ENCODE data around the gene UNCX. TPM values are rescaled to one million over a fixed set of nuclear protein-coding genes. Genes with fewer than 3 reads are reported as not detected.

UNCX gene
- total and polyA plus RNA-seq, 11 donors, result not detected

DNA sequence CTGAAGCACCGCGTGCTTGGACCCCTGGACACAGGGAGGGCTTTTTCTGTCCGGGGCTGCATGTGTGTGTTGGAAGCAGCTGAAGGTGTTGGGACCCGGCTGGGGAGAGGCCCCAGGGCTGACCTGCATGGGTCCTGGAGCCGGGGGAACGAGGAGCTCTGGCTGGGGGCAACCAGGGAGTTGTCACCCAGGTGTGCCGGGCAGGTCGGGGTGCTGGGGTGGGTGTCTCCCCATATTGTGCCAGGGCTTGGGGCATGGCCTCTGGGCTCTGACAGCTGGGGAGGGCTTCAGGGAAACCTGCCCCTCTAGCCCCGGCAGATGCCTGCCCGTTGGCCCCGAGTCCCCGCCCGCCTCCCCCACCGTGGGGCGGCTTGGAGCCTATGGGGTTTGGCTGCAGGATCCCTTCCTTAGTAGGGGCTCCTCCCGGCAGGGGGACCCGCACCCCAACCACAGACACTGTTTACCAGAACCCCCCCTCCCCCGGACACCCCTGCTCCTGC, 42.3 kb downstream of the UNCX start:
- Histone ChIP-seq H3K4me1 (no peaks in the 10 kb centered on the region), H3K36me3 (no peaks in the 10 kb centered on the region), H3K27ac (no peak overlapping the region), H3K4me3 (no peak overlapping the region), H3K27me3 (peaks cover 6 to 65% (median 26%) of the 10 kb centered on the region in 9 donors), H3K9me3 (peaks cover 0 to 3% (median 0%) of the 10 kb centered on the region in 12 donors)
- DNase-seq, result peak in 1 of 5 donors; percentile 37
- TF ChIP-seq, protein P1, sequence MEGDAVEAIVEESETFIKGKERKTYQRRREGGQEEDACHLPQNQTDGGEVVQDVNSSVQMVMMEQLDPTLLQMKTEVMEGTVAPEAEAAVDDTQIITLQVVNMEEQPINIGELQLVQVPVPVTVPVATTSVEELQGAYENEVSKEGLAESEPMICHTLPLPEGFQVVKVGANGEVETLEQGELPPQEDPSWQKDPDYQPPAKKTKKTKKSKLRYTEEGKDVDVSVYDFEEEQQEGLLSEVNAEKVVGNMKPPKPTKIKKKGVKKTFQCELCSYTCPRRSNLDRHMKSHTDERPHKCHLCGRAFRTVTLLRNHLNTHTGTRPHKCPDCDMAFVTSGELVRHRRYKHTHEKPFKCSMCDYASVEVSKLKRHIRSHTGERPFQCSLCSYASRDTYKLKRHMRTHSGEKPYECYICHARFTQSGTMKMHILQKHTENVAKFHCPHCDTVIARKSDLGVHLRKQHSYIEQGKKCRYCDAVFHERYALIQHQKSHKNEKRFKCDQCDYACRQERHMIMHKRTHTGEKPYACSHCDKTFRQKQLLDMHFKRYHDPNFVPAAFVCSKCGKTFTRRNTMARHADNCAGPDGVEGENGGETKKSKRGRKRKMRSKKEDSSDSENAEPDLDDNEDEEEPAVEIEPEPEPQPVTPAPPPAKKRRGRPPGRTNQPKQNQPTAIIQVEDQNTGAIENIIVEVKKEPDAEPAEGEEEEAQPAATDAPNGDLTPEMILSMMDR (IDR thresholded peaks at IDR 0.05), result no peak
- no peak for TF ChIP-seq POLR2A (IDR thresholded peaks at IDR 0.05)
- ATAC-seq, result no peak
- WGBS, 4 donors, result 74 to 76% (median 74%) methylated on average over 11 to 18 of the region's 18 CpGs
- intact Hi-C loops (cut with DNase I), result no loop called here

DNA sequence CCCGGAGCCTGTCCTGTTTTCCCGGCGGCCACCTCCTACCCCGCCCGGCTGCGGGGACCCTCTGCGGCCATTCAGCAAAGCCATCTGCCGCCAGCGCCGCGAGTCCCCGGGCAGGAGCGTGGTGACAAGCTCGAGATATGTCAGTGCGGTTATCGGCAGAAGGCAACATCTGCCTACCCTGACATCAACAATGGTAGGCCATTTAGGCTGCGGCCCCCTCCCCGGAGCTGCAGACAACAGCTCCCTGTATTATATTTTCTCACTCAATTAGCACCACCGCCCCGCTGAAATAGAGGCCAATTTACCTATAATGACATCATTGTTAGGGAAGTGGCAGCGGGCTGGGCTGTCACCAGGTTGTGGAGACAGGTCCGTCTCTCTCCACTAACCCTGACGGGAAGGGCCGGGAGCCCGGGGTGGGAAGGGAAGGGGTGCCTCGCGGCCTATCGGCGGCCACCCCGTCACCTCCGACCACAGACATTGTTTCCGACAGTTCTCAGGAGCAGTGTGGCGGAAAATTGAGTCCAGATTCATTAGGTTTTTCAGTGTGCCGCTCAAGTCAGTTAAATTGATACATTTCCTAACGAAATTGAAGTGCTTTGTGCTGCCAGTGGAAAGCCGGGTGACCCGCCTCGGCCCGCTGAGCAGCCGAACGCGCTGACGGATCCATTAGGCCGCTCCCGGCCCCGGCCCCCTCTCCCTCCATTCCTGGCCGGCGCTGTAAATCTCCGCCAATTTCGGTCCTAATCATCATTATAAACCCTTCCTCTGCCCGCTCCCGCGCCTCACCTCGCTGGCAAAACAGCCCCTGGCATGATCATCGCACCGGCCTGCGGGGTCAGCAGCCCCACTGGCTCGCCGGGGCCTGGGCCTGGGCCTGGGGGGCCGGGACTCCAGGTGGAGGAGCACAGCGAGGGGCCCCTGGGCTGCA, 43.0 kb downstream of the UNCX start:
- TF ChIP-seq, protein P1 (IDR thresholded peaks at IDR 0.05), result no peak
- TF ChIP-seq POLR2A (IDR thresholded peaks at IDR 0.05), result no peak
- intact Hi-C loops (cut with DNase I), result no loop called here
- 61 to 79% (median 64%) methylated on average over 33 to 61 of the region's 61 CpGs for WGBS, 4 donors
- Histone ChIP-seq H3K4me3 (no peak overlapping the region), H3K9me3 (peaks cover 0 to 3% (median 0%) of the 10 kb centered on the region in 12 donors), H3K36me3 (no peaks in the 10 kb centered on the region), H3K27me3 (peaks cover 6 to 58% (median 20%) of the 10 kb centered on the region in 9 donors), H3K4me1 (no peaks in the 10 kb centered on the region), H3K27ac (no peak overlapping the region)
- ATAC-seq, result no peak
- peak in 1 of 5 donors; percentile 47 for DNase-seq

DNA sequence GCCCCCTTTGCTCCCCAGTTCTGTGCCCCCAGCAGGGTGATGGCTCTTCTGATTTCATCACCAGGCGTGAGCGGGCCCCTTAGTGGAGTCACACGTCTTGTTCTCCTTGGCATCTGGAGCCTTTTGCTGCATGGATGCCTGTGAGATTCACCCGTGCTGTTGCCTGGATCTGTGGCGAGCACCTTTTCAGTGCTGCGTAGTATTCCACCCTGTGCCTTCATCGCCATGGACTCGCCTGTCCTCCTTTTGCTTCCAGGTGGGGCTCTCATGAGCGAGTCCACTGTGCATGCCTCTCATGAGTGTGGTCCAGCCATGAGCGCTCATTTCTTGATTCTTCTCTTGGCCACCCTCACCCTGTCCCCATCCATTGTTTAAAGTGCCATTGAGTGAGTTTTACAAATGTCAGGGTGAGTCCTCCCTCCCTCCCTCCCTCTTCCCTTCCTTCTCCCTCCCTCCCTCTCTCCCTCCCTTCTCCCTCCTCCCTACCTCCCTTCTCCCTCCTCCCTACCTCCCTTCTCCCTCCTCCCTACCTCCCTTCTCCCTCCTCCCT, 44.0 kb downstream of the UNCX start:
- no peak for DNase-seq
- intact Hi-C loops (cut with DNase I), result no loop called here
- WGBS, 4 donors, result 92 to 96% (median 94%) methylated on average over 10 of the region's 10 CpGs

More for the DNA sequence above, 44.0 kb downstream of the UNCX start:
- no peaks in the 10 kb centered on the region for H3K36me3 ChIP-seq
- peaks cover 0 to 3% (median 0%) of the 10 kb centered on the region in 12 donors for H3K9me3 ChIP-seq
- TF ChIP-seq, protein P1 (IDR thresholded peaks at IDR 0.05), result no peak
- no peak for TF ChIP-seq POLR2A (IDR thresholded peaks at IDR 0.05)
- no peak for ATAC-seq
- no peak overlapping the region for H3K4me3 ChIP-seq
- H3K27ac ChIP-seq, result no peak overlapping the region
- H3K27me3 ChIP-seq, result peaks cover 6 to 48% (median 19%) of the 10 kb centered on the region in 9 donors
- no peaks in the 10 kb centered on the region for H3K4me1 ChIP-seq

Measured in heart left ventricle (tissue), 16 donors.